Mucosa of gallbladder (tissue), 1 donor: ENCODE data around the gene COL26A1. TPM values are rescaled to one million over a fixed set of nuclear protein-coding genes. Genes with fewer than 3 reads are reported as not detected.
"Not testable (repeated sequence)": the region's sequence is repeated elsewhere in the genome, so short reads cannot be mapped to it uniquely, and the experiment has no call there.

Experiments
- DNase-seq: peaks from one replicate; pipeline ENCODE4 v3.0.0-alpha.2; 2020; ENCODE audit warnings: low spot score
- total RNA-seq: library from RNA; stranded (reverse); gene quantifications from one replicate; pipeline ENCODE4 v1.2.1, GENCODE V29; 2021
- donor health status: DM: no; HTN: no; CAD: no.

The COL26A1 gene
- total RNA-seq, 1 donor from 2014 or later = 0.29 TPM

- no peak for DNase-seq
These were observed 190.5 kb downstream of the COL26A1 start for GRCh38 chr7:101553018-101553770.

GRCh38 chr7:101553771-101554445, 191.2 kb downstream of the COL26A1 start:
- no peak for DNase-seq

- DNase-seq = no peak
These were observed 192.1 kb downstream of the COL26A1 start for GRCh38 chr7:101554584-101555268.

GRCh38 chr7:101555269-101555920, 192.7 kb downstream of the COL26A1 start:
- no peak for DNase-seq

GRCh38 chr7:101555921-101556275, 193.2 kb downstream of the COL26A1 start:
- no peak for DNase-seq

DNA sequence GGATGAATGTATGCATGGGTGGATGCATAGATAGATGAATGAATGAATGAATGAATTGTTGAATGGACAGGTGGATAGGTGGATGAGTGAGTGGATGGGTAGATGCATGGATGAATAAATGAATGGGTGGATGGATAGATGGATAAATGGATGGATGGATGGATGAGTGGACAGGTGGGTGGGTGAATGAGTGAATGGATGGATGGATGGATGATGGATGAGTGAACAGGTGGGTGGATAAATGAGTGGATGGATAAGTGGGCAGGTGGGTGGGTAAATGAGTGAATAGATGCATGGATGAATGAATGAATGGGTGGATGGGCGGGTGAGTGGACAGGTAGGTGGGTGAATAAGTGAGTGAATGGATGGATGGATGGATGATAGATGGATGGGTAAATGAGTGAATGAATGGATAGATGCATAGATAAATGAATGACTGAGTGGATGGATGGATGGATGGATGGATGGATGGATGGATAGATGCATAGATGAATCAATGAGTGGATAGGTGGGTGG, 193.8 kb downstream of the COL26A1 start:
- no peak for DNase-seq

- DNase-seq = no peak
These were observed 194.7 kb downstream of the COL26A1 start for GRCh38 chr7:101557421-101557820.

DNA sequence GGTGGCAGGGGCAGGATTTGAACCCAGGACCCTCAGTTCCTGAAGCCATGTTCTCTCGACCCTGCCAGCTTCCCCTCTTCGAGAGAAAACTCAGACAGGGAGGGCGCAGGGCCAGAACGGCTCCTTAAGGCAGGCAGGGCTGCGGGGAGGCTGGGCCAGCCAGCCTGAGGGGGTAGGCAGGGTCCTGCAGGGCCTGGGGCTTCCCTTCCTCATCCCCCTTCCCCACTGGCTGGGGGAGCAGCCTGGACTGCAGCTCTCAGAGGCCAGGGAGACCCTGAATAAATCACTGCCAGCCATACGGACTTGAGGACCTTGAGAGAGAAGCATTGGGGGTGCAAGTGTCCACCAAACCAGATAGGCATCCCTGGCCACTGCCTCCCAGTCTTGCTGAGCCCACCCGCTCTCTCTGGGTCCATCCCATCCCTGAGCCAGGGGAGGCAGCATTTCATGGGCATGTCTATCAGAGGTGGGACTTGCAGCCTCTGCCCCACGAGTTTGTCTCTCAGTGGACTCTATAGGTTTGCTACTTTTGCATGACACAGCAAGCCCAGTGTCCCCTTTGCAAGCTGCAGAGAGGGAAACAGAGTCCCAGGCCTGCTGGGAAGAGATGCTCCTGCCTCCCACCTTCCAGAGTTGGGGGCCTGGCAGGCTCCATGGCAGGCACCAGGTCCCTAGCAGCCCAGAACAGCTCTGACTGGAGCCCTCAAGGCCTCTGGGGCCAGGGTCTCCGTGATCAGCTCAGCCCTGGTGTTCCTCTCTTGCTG, 195.5 kb downstream of the COL26A1 start:
- no peak for DNase-seq

- DNase-seq = no peak
These were observed 196.2 kb downstream of the COL26A1 start for GRCh38 chr7:101558742-101559325.

GRCh38 chr7:101559586-101559985, 196.9 kb downstream of the COL26A1 start:
- no peak for DNase-seq

DNA sequence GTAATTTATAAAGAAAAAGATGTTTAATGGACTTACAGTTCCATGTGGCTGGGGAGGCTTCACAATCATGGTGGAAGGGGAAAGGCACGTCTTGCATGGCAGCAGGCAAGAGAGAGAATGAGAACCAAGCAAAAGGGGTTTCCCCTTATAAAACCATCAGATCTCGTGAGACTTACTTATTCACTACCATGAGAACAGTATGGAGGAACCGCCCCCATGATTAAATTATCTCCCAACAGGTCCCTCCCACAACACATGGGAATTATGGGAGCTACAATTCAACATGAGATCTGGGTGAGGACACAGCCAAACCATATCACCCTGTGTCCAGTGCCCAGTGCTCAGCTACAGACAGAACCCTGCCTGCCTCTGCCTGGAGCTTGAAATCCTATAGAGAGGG, 197.3 kb downstream of the COL26A1 start:
- DNase-seq = not testable (repeated sequence)

- no peak for DNase-seq
These were observed 198.2 kb downstream of the COL26A1 start for GRCh38 chr7:101560856-101561255.

DNA sequence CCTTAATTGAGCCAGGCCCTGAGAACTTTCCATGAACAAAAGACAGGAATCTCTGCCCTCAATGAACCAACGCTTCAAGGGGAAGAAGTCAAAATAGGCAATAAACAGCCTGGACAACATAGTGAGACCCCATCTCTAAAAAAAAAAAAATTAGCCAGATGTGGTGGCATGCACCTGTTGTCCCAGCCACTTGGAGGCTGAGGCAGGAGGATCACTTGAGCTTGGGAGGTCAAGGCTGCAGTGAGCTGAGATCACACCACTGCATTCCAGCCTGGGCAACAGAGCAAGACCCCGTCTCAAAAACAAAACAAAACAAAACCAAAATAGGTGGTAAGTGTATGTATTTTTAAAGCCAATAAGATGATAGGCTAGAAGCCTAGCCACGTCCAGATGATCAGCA, 198.6 kb downstream of the COL26A1 start:
- not testable (repeated sequence) for DNase-seq

- no peak for DNase-seq
These were observed 200.0 kb downstream of the COL26A1 start for GRCh38 chr7:101562531-101563197.

- no peak for DNase-seq
These were observed 200.7 kb downstream of the COL26A1 start for GRCh38 chr7:101563198-101563901.

DNA sequence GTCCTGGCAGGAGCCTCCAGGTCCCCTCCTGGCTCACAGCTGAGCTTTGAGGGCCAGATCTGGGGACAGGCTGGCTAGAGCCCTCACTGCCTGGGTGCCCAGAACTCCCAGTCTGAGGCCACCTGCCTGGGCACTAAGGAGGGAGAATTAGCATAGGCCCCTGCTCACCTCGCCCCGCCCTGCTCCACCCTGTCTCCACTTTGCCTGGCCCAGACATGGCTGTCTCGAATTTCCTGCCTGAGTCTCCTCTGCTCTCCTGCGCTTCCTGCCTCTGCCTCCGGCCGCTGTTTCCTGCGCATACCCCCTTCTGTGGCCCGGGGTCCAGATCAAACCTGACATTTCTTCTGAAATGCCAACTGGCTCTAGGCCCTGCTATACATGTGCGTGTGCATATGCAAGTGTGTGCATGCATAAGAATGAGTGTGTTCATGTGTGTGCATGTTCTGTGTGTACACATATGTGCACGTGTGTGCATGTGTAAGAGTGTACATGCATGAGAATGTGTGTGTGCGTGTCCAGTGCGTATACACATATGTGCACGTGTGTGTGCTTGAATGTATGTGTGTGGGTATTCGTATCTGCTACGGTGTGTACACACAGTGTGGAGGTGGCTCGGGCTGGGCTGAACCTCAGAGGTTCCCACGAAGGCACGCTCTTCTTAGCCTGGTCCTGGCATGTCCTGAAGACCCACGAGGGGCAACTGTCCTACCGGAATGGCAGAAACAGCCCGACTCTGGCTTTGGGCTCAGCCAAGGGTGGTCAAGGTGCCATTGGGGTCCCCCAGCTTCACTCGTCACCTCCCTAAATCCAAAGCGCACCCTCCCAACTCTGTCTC, 201.5 kb downstream of the COL26A1 start:
- no peak for DNase-seq

GRCh38 chr7:101564778-101565211, 202.1 kb downstream of the COL26A1 start:
- DNase-seq = no peak

- DNase-seq = no peak
These were observed 203.0 kb downstream of the COL26A1 start for GRCh38 chr7:101565601-101566209.
